Measurements from ENCODE around the gene PHYKPL. TPM values are rescaled to one million over a fixed set of nuclear protein-coding genes. Genes with fewer than 3 reads are reported as not detected.

Gene PHYKPL
- total RNA-seq, 1 experiment from 2014 or later: 112 TPM

Other genes starting within 250 kb of the PHYKPL start
- gene PROP1, start 236.6 kb downstream of the PHYKPL start, total RNA-seq (2022): not detected in 2 replicates
- gene N4BP3, start 119.3 kb downstream of the PHYKPL start, total RNA-seq (2022): 0.33 and 0.56 TPM in 2 replicates
- gene RMND5B, start 101.8 kb downstream of the PHYKPL start, total RNA-seq (2022): 53.0 and 56.5 TPM in 2 replicates
- gene NHP2, start 78.9 kb downstream of the PHYKPL start, total RNA-seq (2022): 322 and 327 TPM in 2 replicates
- gene GMCL2, start 45.4 kb downstream of the PHYKPL start, total RNA-seq (2022): not detected in 2 replicates
- 313 and 364 TPM in 2 replicates for gene HNRNPAB, start 28.3 kb downstream of the PHYKPL start, total RNA-seq (2022)

All from MCF 10A (cell line).